H1 (cell line): ENCODE measurements around the gene TOP2B.

Experiments
- CEBPB ChIP-seq: IDR thresholded peaks from 2 replicates; pipeline ENCODE4 v1.6.1; 2012; ENCODE audit warnings: low read depth, low read length
- CTBP2 ChIP-seq: IDR thresholded peaks from 2 replicates; pipeline ENCODE4 v1.7.0; 2011; ENCODE audit warnings: borderline replicate concordance, mild to moderate bottlenecking, moderate library complexity, mixed read lengths, low read length; ENCODE audit not compliant: insufficient read depth, insufficient read length
- CTCF ChIP-seq, 3 experiments: IDR thresholded peaks; 1 replicate in 2 of 3; 2 replicates in 1 of 3; pipeline versions ENCODE4 v1.5.1 to v1.6.1; 2011; ENCODE audit warnings: low read length in 3 of 3, mild to moderate bottlenecking in 3 of 3, inconsistent platforms in 2 of 3, low read depth in 1 of 3, moderate library complexity in 1 of 3; ENCODE audit not compliant: insufficient read depth in 1 of 3; ENCODE audit errors: control extremely low read depth in 1 of 3
- EGR1 ChIP-seq: IDR thresholded peaks from 2 replicates; pipeline ENCODE4 v1.6.1; 2011; ENCODE audit warnings: low read depth, low read length, borderline replicate concordance
- EZH2 ChIP-seq: fragments of 200-600 bp; sonication (generic); IDR thresholded peaks from 2 replicates; pipeline ENCODE4 v1.7.1; 2012; ENCODE audit warnings: low read depth, mild to moderate bottlenecking, moderate library complexity, low read length, inconsistent platforms; ENCODE audit not compliant: severe bottlenecking
- GTF2F1 ChIP-seq: IDR thresholded peaks from 2 replicates; pipeline ENCODE4 v1.6.1; 2012; ENCODE audit warnings: low read depth, low read length, improper control_type of control experiment, borderline replicate concordance
- HDAC2 ChIP-seq, 2 experiments: fragments of 300-600 bp in 1 of 2; sonication (generic) in 1 of 2; IDR thresholded peaks; 2 replicates each; pipeline ENCODE4 v1.6.1; 2011 to 2012; ENCODE audit warnings: low read depth in 2 of 2, low read length in 2 of 2, mild to moderate bottlenecking in 2 of 2, moderate library complexity in 2 of 2, borderline replicate concordance in 1 of 2, inconsistent platforms in 1 of 2
- JUN ChIP-seq: IDR thresholded peaks from 2 replicates; pipeline ENCODE4 v1.6.1; 2011; ENCODE audit warnings: low read depth, mild to moderate bottlenecking, improper control_type of control experiment, low read length
- JUND ChIP-seq: IDR thresholded peaks from 2 replicates; pipeline ENCODE4 v1.6.1; 2011; ENCODE audit warnings: mild to moderate bottlenecking, improper control_type of control experiment, low read length
- KDM5A ChIP-seq: fragments of 200-600 bp; IDR thresholded peaks from 2 replicates; pipeline ENCODE4 v1.7.1; 2012; ENCODE audit warnings: mild to moderate bottlenecking, low read length, inconsistent platforms, mixed read lengths
- POLR2A ChIP-seq, 2 experiments: IDR thresholded peaks; 1 replicate in 1 of 2; 2 replicates in 1 of 2; pipeline ENCODE4 v1.6.1; 2011; ENCODE audit warnings: low read depth in 2 of 2, low read length in 2 of 2, mild to moderate bottlenecking in 2 of 2; ENCODE audit errors: control extremely low read depth in 1 of 2

- TF ChIP-seq CTCF (IDR thresholded peaks at IDR 0.05; ENCODE audit: control extremely low read depth in 1 of 3, insufficient read depth in 1 of 3, low read depth in 1 of 3, low read length in 3 of 3): no peak
- TF ChIP-seq JUND: no peak
- no peak for TF ChIP-seq GTF2F1
- TF ChIP-seq KDM5A: no peak
- TF ChIP-seq HDAC2 (IDR thresholded peaks at IDR 0.05; ENCODE audit: borderline replicate concordance in 1 of 2, low read depth in 2 of 2, low read length in 2 of 2): no peak
- no peak for TF ChIP-seq POLR2A (IDR thresholded peaks at IDR 0.05; ENCODE audit: control extremely low read depth in 1 of 2, low read depth in 2 of 2, low read length in 2 of 2)
- no peak for TF ChIP-seq EGR1
- no peak for TF ChIP-seq CEBPB
- TF ChIP-seq JUN: no peak
- TF ChIP-seq EZH2: no peak
- TF ChIP-seq CTBP2: no peak
Measured at GRCh38 chr3:25552251-25552650, 112.5 kb downstream of the TOP2B start.
